Naive thymus-derived CD4-positive, alpha-beta T cell (primary cell): ENCODE measurements around the gene MARF1. TPM values are rescaled to one million over a fixed set of nuclear protein-coding genes. Genes with fewer than 3 reads are reported as not detected.

Experiments
- ATAC-seq: fragments of 150-1000 bp; cut with Tn5 transposase; 2 replicates; pipeline ENCODE4 v1.10.0; 2021; ENCODE audit warnings: mild to moderate bottlenecking, moderate library complexity
- CTCF ChIA-PET: fragments of 350-600 bp; sonication (Branson Sonifier 250); formaldehyde crosslinking; loops from one replicate; lab custom pipeline; 2021; ENCODE audit warnings: antibody characterized with exemption; lab: Charles Lee
- POLR2A ChIA-PET: fragments of 350-600 bp; sonication (Branson Sonifier 250); formaldehyde crosslinking; loops from one replicate; lab custom pipeline; 2021; ENCODE audit warnings: antibody characterized with exemption, inconsistent platforms; lab: Charles Lee
- DNase-seq, 9 donors: peaks; one replicate each; pipeline versions ENCODE4 v3.0.0 to v3.0.0-alpha.2; 2020 to 2022; ENCODE audit warnings: mixed read lengths in 1 of 9
- H3K27ac ChIP-seq: one replicate; pipeline ENCODE4 v1.7.0; 2013; ENCODE audit warnings: mild to moderate bottlenecking, low read depth, low read length, moderate library complexity
- H3K27me3 ChIP-seq, 2 donors: one replicate each; pipeline ENCODE4 v1.7.0; 2013; ENCODE audit warnings: low read length in 2 of 2, mild to moderate bottlenecking in 2 of 2, moderate library complexity in 2 of 2; ENCODE audit not compliant: control insufficient read depth in 2 of 2, insufficient read depth in 2 of 2
- H3K36me3 ChIP-seq, 3 experiments: 1 replicate in 2 of 3; 2 replicates in 1 of 3; pipeline ENCODE4 v1.7.0; 2013; ENCODE audit warnings: low read length in 3 of 3, mild to moderate bottlenecking in 3 of 3, moderate library complexity in 1 of 3; ENCODE audit not compliant: insufficient read depth in 3 of 3, control insufficient read depth in 2 of 3
- H3K4me1 ChIP-seq, 2 donors: one replicate each; pipeline ENCODE4 v1.7.0; 2013; ENCODE audit warnings: low read length in 2 of 2, mild to moderate bottlenecking in 2 of 2, moderate library complexity in 1 of 2; ENCODE audit not compliant: control insufficient read depth in 2 of 2, insufficient read depth in 2 of 2
- H3K4me3 ChIP-seq: 2 replicates; pipeline ENCODE4 v1.7.0; 2013; ENCODE audit warnings: mild to moderate bottlenecking, low read length
- H3K9me3 ChIP-seq, 3 experiments: 1 replicate in 2 of 3; 2 replicates in 1 of 3; pipeline ENCODE4 v1.7.0; 2013; ENCODE audit warnings: low read length in 3 of 3; ENCODE audit not compliant: control insufficient read depth in 2 of 3
- H3K27ac Mint-ChIP-seq, 9 donors: one replicate each; pipeline ENCODE4 v1.8.0; 2020 to 2022; ENCODE audit warnings: mixed read lengths in 9 of 9, mild to moderate bottlenecking in 8 of 9, moderate library complexity in 5 of 9, inconsistent platforms in 2 of 9
- H3K27me3 Mint-ChIP-seq, 5 donors: one replicate each; pipeline ENCODE4 v1.8.0; 2021 to 2022; ENCODE audit warnings: mixed read lengths in 5 of 5, mild to moderate bottlenecking in 1 of 5
- H3K36me3 Mint-ChIP-seq, 5 donors: one replicate each; pipeline ENCODE4 v1.8.0; 2020 to 2022; ENCODE audit warnings: mixed read lengths in 5 of 5, mild to moderate bottlenecking in 3 of 5, inconsistent platforms in 1 of 5
- H3K4me1 Mint-ChIP-seq, 7 donors: one replicate each; pipeline ENCODE4 v1.8.0; 2020 to 2022; ENCODE audit warnings: mixed read lengths in 7 of 7, mild to moderate bottlenecking in 3 of 7, inconsistent platforms in 1 of 7
- H3K4me3 Mint-ChIP-seq, 10 donors: one replicate each; pipeline ENCODE4 v1.8.0; 2020 to 2022; ENCODE audit warnings: mild to moderate bottlenecking in 10 of 10, mixed read lengths in 10 of 10, moderate library complexity in 6 of 10, inconsistent platforms in 2 of 10
- H3K9me3 Mint-ChIP-seq, 11 donors: one replicate each; pipeline ENCODE4 v1.8.0; 2020 to 2022; ENCODE audit warnings: mixed read lengths in 11 of 11, mild to moderate bottlenecking in 4 of 11, inconsistent platforms in 1 of 11, moderate library complexity in 1 of 11
- intact Hi-C, 2 donors: fragments of 100-400 bp; cut with micrococcal nuclease; formaldehyde crosslinking; loops; one replicate each; pipeline ENCODE4 v1.15.1; 2023
- polyA plus RNA-seq, 2 donors: library from polyadenylated mRNA; unstranded; fragments of 300-500 nt; fragmentation: Illumina TruSeq; gene quantifications; one replicate each; pipeline ENCODE4 v1.2.3, GENCODE V29; 2021
- total RNA-seq, 6 experiments: library from RNA in 5 of 6; stranded (reverse) in 5 of 6; gene quantifications; 1 replicate in 5 of 6; 2 replicates in 1 of 6; pipeline ENCODE4 v1.2.3 and lab custom pipeline; 2021 to 2026

MARF1 gene
- total and polyA plus RNA-seq, 7 experiments from 2014 or later, result 12.5 to 259 (median 157) TPM

GRCh38 chr16:15597822-15598647 is 44.9 kb downstream of the MARF1 start:
- Mint-ChIP-seq H3K36me3 (peaks cover 22 to 77% (median 55%) of the 10 kb centered on the region in 5 donors), H3K27ac (peak overlapping the region in 6 of 9 donors; percentile 38 to 98 (median 48)), H3K9me3 (peaks cover 0 to 1% (median 0%) of the 10 kb centered on the region in 11 donors), H3K27me3 (no peaks in the 10 kb centered on the region), H3K4me3 (no peak overlapping the region), H3K4me1 (peaks cover 0 to 26% (median 4%) of the 10 kb centered on the region in 7 donors)
- Histone ChIP-seq H3K9me3 (no peaks in the 10 kb centered on the region), H3K4me1 (no peaks in the 10 kb centered on the region), H3K36me3 (peaks cover 32 to 90% (median 32%) of the 10 kb centered on the region in 3 experiments), H3K4me3 (no peak overlapping the region), H3K27ac (no peak overlapping the region), H3K27me3 (no peaks in the 10 kb centered on the region)
- intact Hi-C loops, result no loop called here
- no peak for DNase-seq
- ATAC-seq, result no peak
- CTCF ChIA-PET, result no interaction called here
- POLR2A ChIA-PET, result interaction anchor here (1.2 kb wide), 1 partner anchor 37 kb away, joined by 4 read pairs; no protein-coding TSS in a partner anchor

- ChIA-PET CTCF (no interaction called here), POLR2A (interaction anchor here (1.2 kb wide), 1 partner anchor 38 kb away, joined by 4 read pairs; no protein-coding TSS in a partner anchor)
- Mint-ChIP-seq H3K4me3 (no peak overlapping the region), H3K27me3 (no peaks in the 10 kb centered on the region), H3K36me3 (peaks cover 18 to 71% (median 49%) of the 10 kb centered on the region in 5 donors), H3K27ac (peak overlapping the region in 5 of 9 donors; percentile 48 to 98 (median 56)), H3K4me1 (peaks cover 0 to 32% (median 10%) of the 10 kb centered on the region in 7 donors), H3K9me3 (peaks cover 0 to 1% (median 0%) of the 10 kb centered on the region in 11 donors)
- peaks cover 25 to 81% (median 29%) of the 10 kb centered on the region in 3 experiments for H3K36me3 ChIP-seq
- no peak overlapping the region for H3K27ac ChIP-seq
- ATAC-seq (no peak), DNase-seq (no peak)
- H3K4me3 ChIP-seq, result no peak overlapping the region
- H3K4me1 ChIP-seq, result peaks cover 3 to 5% of the 10 kb centered on the region in 2 donors
- no peaks in the 10 kb centered on the region for H3K27me3 ChIP-seq
- intact Hi-C loops, result no loop called here
- H3K9me3 ChIP-seq, result no peaks in the 10 kb centered on the region
Measured at GRCh38 chr16:15597135-15597534, 45.8 kb downstream of the MARF1 start.

GRCh38 chr16:15594711-15595320 is 48.1 kb downstream of the MARF1 start:
- DNase-seq (no peak), ATAC-seq (no peak)
- Histone ChIP-seq H3K27me3 (no peaks in the 10 kb centered on the region), H3K4me1 (peaks cover 19 to 20% of the 10 kb centered on the region in 2 donors), H3K9me3 (no peaks in the 10 kb centered on the region), H3K27ac (no peak overlapping the region), H3K4me3 (no peak overlapping the region), H3K36me3 (peaks cover 11 to 58% (median 14%) of the 10 kb centered on the region in 3 experiments)
- Mint-ChIP-seq H3K4me3 (no peak overlapping the region), H3K9me3 (peaks cover 0 to 2% (median 0%) of the 10 kb centered on the region in 11 donors), H3K27ac (peak overlapping the region; percentile 9 to 98 (median 82)), H3K4me1 (peaks cover 13 to 51% (median 27%) of the 10 kb centered on the region in 7 donors), H3K36me3 (peaks cover 5 to 55% (median 30%) of the 10 kb centered on the region in 5 donors), H3K27me3 (no peaks in the 10 kb centered on the region)
- ChIA-PET CTCF (interaction anchor here (1.0 kb wide), 1 partner anchor 49 kb away, joined by 3 read pairs; the partner anchor contains the start of gene MARF1), POLR2A (interaction anchor here (0.7 to 1.3 kb wide), 2 partner anchors 16 to 41 kb away, joined by 3 to 4 read pairs; no protein-coding TSS in a partner anchor)
- intact Hi-C loops, result loop anchor here in 1 of 2 donors (5.0 kb wide), 2 partner anchors 48 to 107 kb away; no protein-coding TSS in a partner anchor

GRCh38 chr16:15593235-15593634 is 49.7 kb downstream of the MARF1 start:
- Mint-ChIP-seq H3K27me3 (no peaks in the 10 kb centered on the region), H3K36me3 (peaks cover 5 to 55% (median 31%) of the 10 kb centered on the region in 5 donors), H3K9me3 (peaks cover 0 to 2% (median 0%) of the 10 kb centered on the region in 11 donors), H3K4me1 (peaks cover 13 to 59% (median 27%) of the 10 kb centered on the region in 7 donors), H3K4me3 (no peak overlapping the region), H3K27ac (peak overlapping the region in 8 of 9 donors; percentile 56 to 98 (median 85))
- peaks cover 4 to 42% (median 8%) of the 10 kb centered on the region in 3 experiments for H3K36me3 ChIP-seq
- no peaks in the 10 kb centered on the region for H3K9me3 ChIP-seq
- CTCF ChIA-PET, result no interaction called here
- POLR2A ChIA-PET, result interaction anchor here (1.3 to 5.9 kb wide), 2 partner anchors 15 to 50 kb away, joined by 5 to 50 read pairs; partner anchors contain the start of gene MARF1
- intact Hi-C loops, result loop anchor here in 1 of 2 donors (5.0 kb wide), 2 partner anchors 46 to 109 kb away; no protein-coding TSS in a partner anchor
- H3K4me3 ChIP-seq, result no peak overlapping the region
- no peak for DNase-seq
- H3K27ac ChIP-seq, result no peak overlapping the region
- no peaks in the 10 kb centered on the region for H3K27me3 ChIP-seq
- ATAC-seq, result no peak
- peaks cover 20 to 24% of the 10 kb centered on the region in 2 donors for H3K4me1 ChIP-seq

GRCh38 chr16:15592324-15592723 is 50.6 kb downstream of the MARF1 start:
- intact Hi-C loops, result loop anchor here in 1 of 2 donors (5.0 kb wide), 2 partner anchors 45 to 110 kb away; no protein-coding TSS in a partner anchor
- Mint-ChIP-seq H3K27me3 (no peaks in the 10 kb centered on the region), H3K4me1 (peaks cover 13 to 59% (median 27%) of the 10 kb centered on the region in 7 donors), H3K9me3 (peaks cover 0 to 9% (median 0%) of the 10 kb centered on the region in 11 donors), H3K27ac (peak overlapping the region; percentile 40 to 98 (median 84)), H3K4me3 (peak overlapping the region in 2 of 10 donors; percentile 20 to 39), H3K36me3 (peaks cover 5 to 59% (median 29%) of the 10 kb centered on the region in 5 donors)
- H3K27me3 ChIP-seq, result no peaks in the 10 kb centered on the region
- H3K27ac ChIP-seq, result peak overlapping the region; percentile 37
- no peak overlapping the region for H3K4me3 ChIP-seq
- peaks cover 4 to 36% (median 8%) of the 10 kb centered on the region in 3 experiments for H3K36me3 ChIP-seq
- H3K9me3 ChIP-seq, result no peaks in the 10 kb centered on the region
- CTCF ChIA-PET, result no interaction called here
- ATAC-seq (no peak), DNase-seq (no peak)
- POLR2A ChIA-PET, result interaction anchor here (0.6 to 5.9 kb wide), 4 partner anchors 9 to 480 kb away, joined by 3 to 50 read pairs (median 5); partner anchors contain the start of gene MARF1
- H3K4me1 ChIP-seq, result peaks cover 20 to 24% of the 10 kb centered on the region in 2 donors
